ENCODE data around the gene RRAS. TPM values are rescaled to one million over a fixed set of nuclear protein-coding genes. Genes with fewer than 3 reads are reported as not detected.
A peak's percentile ranks its signal among the peaks of the same experiment; 100 is the strongest.

The RRAS gene
- total RNA-seq, 1 experiment from 2014 or later: 43.3 TPM

- peak; percentile 30 for DNase-seq (ENCODE audit: low read depth)
These were observed 37.4 kb upstream of the RRAS start, which contains the start of gene PRMT1 for GRCh38 chr19:49677231-49677900. Gene PRMT1, plus strand, starts transcription at chr19:49677271. Its CDS starts 10 bp downstream, at chr19:49677281.

GRCh38 chr19:49676784-49677230 is 36.9 kb upstream of the RRAS start:
- DNase-seq (ENCODE audit: low read depth): peak; percentile 99

GRCh38 chr19:49676136-49676783 is 36.3 kb upstream of the RRAS start:
- peak; percentile 86 for DNase-seq (ENCODE audit: low read depth)

- DNase-seq (ENCODE audit: low read depth): peak; percentile 45
These were observed 32.4 kb upstream of the RRAS start for GRCh38 chr19:49672131-49672919.

- DNase-seq (ENCODE audit: low read depth): no peak
These were observed 29.6 kb upstream of the RRAS start for GRCh38 chr19:49669516-49669915.

- no peak for DNase-seq (ENCODE audit: low read depth)
These were observed 27.5 kb upstream of the RRAS start for GRCh38 chr19:49667473-49667872.

GRCh38 chr19:49666120-49666444 is 26.1 kb upstream of the RRAS start:
- no peak for DNase-seq (ENCODE audit: low read depth)

- peak; percentile 97 for DNase-seq (ENCODE audit: low read depth)
These were observed 25.6 kb upstream of the RRAS start, which contains the start of the genes BCL2L12 and IRF3 for GRCh38 chr19:49665351-49666119. Gene BCL2L12, plus strand, starts transcription at chr19:49665933. Its CDS starts 760 bp downstream, at chr19:49666693. Gene IRF3, minus strand, starts transcription at chr19:49665857. Its CDS starts 1,019 bp downstream, at chr19:49664838.

- DNase-seq (ENCODE audit: low read depth): no peak
These were observed 25.1 kb upstream of the RRAS start for GRCh38 chr19:49665036-49665350.

- peak; percentile 96 for DNase-seq (ENCODE audit: low read depth)
These were observed 24.5 kb upstream of the RRAS start for GRCh38 chr19:49664171-49665035.

- DNase-seq (ENCODE audit: low read depth): no peak
These were observed 23.3 kb upstream of the RRAS start for GRCh38 chr19:49663224-49663623.

- no peak for DNase-seq (ENCODE audit: low read depth)
These were observed 22.1 kb upstream of the RRAS start for GRCh38 chr19:49662011-49662410.

- DNase-seq (ENCODE audit: low read depth): no peak
These were observed 20.5 kb upstream of the RRAS start for GRCh38 chr19:49660338-49660961.

- no peak for DNase-seq (ENCODE audit: low read depth)
These were observed 18.9 kb upstream of the RRAS start for GRCh38 chr19:49658566-49659442.

GRCh38 chr19:49658139-49658517 is 18.2 kb upstream of the RRAS start:
- no peak for DNase-seq (ENCODE audit: low read depth)

- no peak for DNase-seq (ENCODE audit: low read depth)
These were observed 17.7 kb upstream of the RRAS start for GRCh38 chr19:49657493-49658138.

- DNase-seq (ENCODE audit: low read depth): no peak
These were observed 16.6 kb upstream of the RRAS start for GRCh38 chr19:49656456-49657109.

All from M059J (cell line).